GM12878 (cell line): Measurements from ENCODE around the gene HAUS6. TPM values are rescaled to one million over a fixed set of nuclear protein-coding genes. Genes with fewer than 3 reads are reported as not detected.

ENCODE experiments used
- ATAC-seq: fragments of 200-7000 bp; cut with Tn5 transposase; 3 replicates; pipeline ENCODE4 v1.9.1; 2020; ENCODE audit warnings: mild to moderate bottlenecking, moderate library complexity
- BruUV-seq: library from RNA; stranded (reverse); fragments of 400-500 nt; replicated peaks from 2 replicates; lab custom pipeline; 2021; lab: Mats Ljungman, UMichigan
- CTCF ChIA-PET: fragments of 300-600 bp; sonication (Branson Sonifier 250); formaldehyde crosslinking; extraction: SDS; loops from one replicate; lab custom pipeline; 2021; ENCODE audit warnings: inconsistent platforms; lab: Yijun Ruan, JAX
- POLR2A ChIA-PET: fragments of 350-600 bp; formaldehyde crosslinking; extraction: SDS; loops from one replicate; lab custom pipeline; 2021; ENCODE audit warnings: inconsistent platforms; lab: Charles Lee
- RAD21 ChIA-PET: fragments of 300-600 bp; sonication (Branson Sonifier 250); formaldehyde crosslinking; loops from one replicate; lab custom pipeline; 2023; ENCODE audit warnings: antibody characterized with exemption; ENCODE audit not compliant: unreplicated experiment; lab: Charles Lee
- SMC1A ChIA-PET: fragments of 300-600 bp; sonication (Branson Sonifier 250); formaldehyde crosslinking; loops from one replicate; lab custom pipeline; 2023; ENCODE audit not compliant: unreplicated experiment, uncharacterized antibody; lab: Charles Lee
- DNase-seq: peaks from one replicate; pipeline ENCODE4 v3.0.0-alpha.2; 2011; ENCODE audit warnings: low read depth, low spot score
- FAIRE-seq: peaks from 3 replicates; lab custom pipeline; 2011; peaks lifted over from hg19 to GRCh38; lab: Jason Lieb, UNC
- H2AFZ ChIP-seq: 2 replicates; pipeline ENCODE4 v1.6.0; 2011; ENCODE audit warnings: low read depth, low read length, control low read depth; ENCODE audit not compliant: control insufficient read depth
- H3K27ac ChIP-seq: 2 replicates; pipeline ENCODE4 v1.5.1; 2011; ENCODE audit warnings: control low read depth; ENCODE audit not compliant: control insufficient read depth, insufficient read depth
- H3K27me3 ChIP-seq, 2 experiments: replicated peaks in 1 of 2; 2 replicates each; pipeline versions ENCODE4 v1.6.0 to v1.6.1; 2011; ENCODE audit warnings: low read length in 1 of 2; ENCODE audit not compliant: control insufficient read depth in 2 of 2, insufficient read depth in 2 of 2
- H3K36me3 ChIP-seq, 2 experiments: 2 replicates each; pipeline ENCODE4 v1.5.1; 2011; ENCODE audit warnings: low read length in 1 of 2; ENCODE audit not compliant: control insufficient read depth in 2 of 2, insufficient read depth in 2 of 2
- H3K4me1 ChIP-seq: 2 replicates; pipeline ENCODE4 v1.6.1; 2011; ENCODE audit warnings: mild to moderate bottlenecking, low read length, moderate library complexity, mixed read lengths; ENCODE audit not compliant: control insufficient read depth, insufficient read depth
- H3K4me2 ChIP-seq: 2 replicates; pipeline ENCODE4 v1.6.0; 2011; ENCODE audit warnings: control low read depth; ENCODE audit not compliant: control insufficient read depth, insufficient read depth
- H3K4me3 ChIP-seq: fragments of 200-600 bp; sonication (generic); 2 replicates; pipeline ENCODE4 v1.5.1; 2016
- H3K79me2 ChIP-seq: 2 replicates; pipeline ENCODE4 v1.6.0; 2011; ENCODE audit warnings: low read length; ENCODE audit not compliant: control insufficient read depth, insufficient read depth
- H3K9ac ChIP-seq: 2 replicates; pipeline ENCODE4 v1.8.0; 2011; ENCODE audit warnings: low read length, control low read depth, mixed read lengths; ENCODE audit not compliant: control insufficient read depth, insufficient read depth
- H3K9me3 ChIP-seq: replicated peaks from 3 replicates; pipeline ENCODE4 v1.5.1; 2011; ENCODE audit warnings: mild to moderate bottlenecking, low read length; ENCODE audit not compliant: control insufficient read depth, insufficient read depth
- H4K20me1 ChIP-seq: 2 replicates; pipeline ENCODE4 v1.6.0; 2011; ENCODE audit not compliant: control insufficient read depth, insufficient read depth
- CREM ChIP-seq: IDR thresholded peaks from 2 replicates; pipeline ENCODE4 v1.6.1; 2014; ENCODE audit warnings: antibody characterized with exemption, low read depth
- FOXK2 ChIP-seq: fragments of 450-650 bp; IDR thresholded peaks from 2 replicates; pipeline ENCODE4 v1.6.1; 2017; ENCODE audit warnings: mild to moderate bottlenecking, moderate library complexity
- HCFC1 ChIP-seq: fragments of 150-350 bp; IDR thresholded peaks from 2 replicates; pipeline ENCODE4 v1.6.1; 2014; ENCODE audit warnings: low read length
- JUNB ChIP-seq: IDR thresholded peaks from 2 replicates; pipeline ENCODE4 v1.6.1; 2016; ENCODE audit warnings: antibody characterized with exemption, mild to moderate bottlenecking
- KLF5 ChIP-seq: fragments of 450-650 bp; IDR thresholded peaks from 2 replicates; pipeline ENCODE4 v1.6.1; 2014; ENCODE audit warnings: mild to moderate bottlenecking; ENCODE audit not compliant: partially characterized antibody
- MEF2A ChIP-seq: IDR thresholded peaks from 2 replicates; pipeline ENCODE4 v1.6.1; 2011; ENCODE audit warnings: low read depth, mild to moderate bottlenecking, low read length, moderate library complexity; ENCODE audit not compliant: insufficient read depth
- NBN ChIP-seq: fragments of 450-650 bp; IDR thresholded peaks from 2 replicates; pipeline ENCODE4 v1.6.1; 2016
- POLR2AphosphoS2 ChIP-seq: IDR thresholded peaks from 2 replicates; pipeline ENCODE4 v1.6.1; 2011; ENCODE audit warnings: low read depth, mild to moderate bottlenecking, low read length, improper control_type of control experiment, moderate library complexity
- RAD51 ChIP-seq: fragments of 450-650 bp; IDR thresholded peaks from 2 replicates; pipeline ENCODE4 v1.6.1; 2016; ENCODE audit warnings: moderate library complexity, mild to moderate bottlenecking, inconsistent platforms
- SMAD5 ChIP-seq: IDR thresholded peaks from 2 replicates; pipeline ENCODE4 v1.6.1; 2016; ENCODE audit warnings: antibody characterized with exemption, low read depth
- SREBF1 ChIP-seq: IDR thresholded peaks from 2 replicates; pipeline ENCODE4 v1.6.1; 2012; ENCODE audit warnings: mild to moderate bottlenecking, low read length
- STAT1 ChIP-seq: fragments of 450-650 bp; conservative IDR thresholded peaks from 2 replicates; pipeline ENCODE4 v1.6.1; 2014; ENCODE audit warnings: antibody characterized with exemption, mild to moderate bottlenecking
- WRNIP1 ChIP-seq: IDR thresholded peaks from 2 replicates; pipeline ENCODE4 v1.6.1; 2011; ENCODE audit warnings: low read depth, low read length, improper control_type of control experiment, borderline replicate concordance
- ZNF24 ChIP-seq: fragments of 450-650 bp; IDR thresholded peaks from 2 replicates; pipeline ENCODE4 v1.6.1; 2017; ENCODE audit warnings: antibody characterized with exemption, mild to moderate bottlenecking
- WGBS: methylation state at CpG from one replicate; pipeline ENCODE4 v1.1.6; 2016; ENCODE audit warnings: low lambda C conversion rate; ENCODE audit not compliant: insufficient replicate concordance, insufficient coverage; ENCODE audit errors: missing lambda C conversion rate; 5-methylcytosine and 5-hydroxymethylcytosine counted together
- in situ Hi-C: fragments of 300-500 bp; cut with MboI; formaldehyde crosslinking; loops from 9 replicates; pipeline ENCODE4 v1.14.3; 2018; ENCODE audit warnings: mixed read lengths
- intact Hi-C: fragments of 100-400 bp; cut with micrococcal nuclease; formaldehyde crosslinking; loops from one replicate; pipeline ENCODE4 v1.14.2; 2022; ENCODE audit not compliant: unreplicated experiment
- polyA plus RNA-seq, 11 experiments: library from polyadenylated mRNA; depleted of rRNA in 4 of 11; unstranded in 6 of 11; stranded (reverse) in 5 of 11; fragments of >200 nt; fragmentation: Nextera tagmentation in 4 of 11; fragmentation: Illumina TruSeq in 1 of 11; extraction: Ambion mirVana in 4 of 11; extraction: Trizol in 1 of 11; gene quantifications; 1 replicate in 1 of 11; 2 replicates in 10 of 11; pipeline versions ENCODE4 v1.2.1 to v1.2.3, GENCODE V29; 2011 to 2016; ENCODE audit warnings: inconsistent platforms in 2 of 11, missing spikeins in 2 of 11, low read depth in 1 of 11
- total RNA-seq, 4 experiments: library from RNA; depleted of rRNA in 3 of 4; stranded (reverse); fragments of >200 nt in 3 of 4; fragmentation: Illumina TruSeq in 1 of 4; extraction: Trizol in 1 of 4; gene quantifications; 2 replicates each; pipeline versions ENCODE4 v1.2.1 to v1.2.3, GENCODE V29; 2013 to 2021
- TF ChIP-seq, protein P1 (sequence below), 3 experiments: IDR thresholded peaks in 2 of 3; conservative IDR thresholded peaks in 1 of 3; 2 replicates each; pipeline ENCODE4 v1.5.1; 2011; ENCODE audit warnings: low read depth in 3 of 3, low read length in 3 of 3, mild to moderate bottlenecking in 3 of 3, control low read depth in 2 of 3, moderate library complexity in 2 of 3, inconsistent platforms in 1 of 3, mixed read lengths in 1 of 3; ENCODE audit not compliant: control insufficient read depth in 2 of 3, insufficient read depth in 1 of 3; ENCODE audit errors: extremely low read depth in 1 of 3
- TF ChIP-seq, protein P2 (sequence below): fragments of 450-650 bp; IDR thresholded peaks from 2 replicates; pipeline ENCODE4 v1.6.1; 2016; ENCODE audit warnings: mild to moderate bottlenecking

The HAUS6 gene
- total and polyA plus RNA-seq, 10 of the 15 experiments (the other 5 are each of a cell fraction or from before 2014, with no cell fraction given): 7.1 to 26.8 (median 16.0) TPM

DNA sequence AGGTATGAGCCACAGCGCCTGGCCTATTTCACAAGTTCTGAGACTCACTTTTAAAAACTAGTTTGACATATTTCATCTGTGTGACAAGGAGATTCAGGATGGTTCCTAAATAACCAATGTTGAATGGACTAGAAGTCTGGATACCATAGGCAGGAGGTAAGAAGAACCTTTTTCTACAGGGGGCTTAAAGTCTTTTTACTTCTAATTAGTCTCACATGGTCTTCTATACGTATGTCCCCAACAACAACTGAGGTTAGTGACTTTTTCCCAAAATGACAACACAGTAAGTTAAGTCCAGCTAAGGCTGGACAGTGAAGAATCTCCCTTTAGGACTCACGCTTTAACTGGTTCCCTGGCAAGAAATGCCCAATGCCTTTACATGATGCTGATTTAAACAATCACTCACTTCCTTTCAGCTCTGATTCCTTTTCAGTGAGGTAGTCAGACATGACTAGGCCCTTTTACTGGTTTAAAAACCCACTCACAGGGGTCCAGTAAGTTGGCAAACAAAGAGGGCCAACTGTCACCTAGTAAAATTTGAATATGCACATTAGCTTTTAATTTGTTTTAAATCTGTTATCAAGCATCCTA, 12.1 kb upstream of the HAUS6 start:
- Histone ChIP-seq H3K4me1 (no peaks in the 10 kb centered on the region), H3K4me2 (no peak overlapping the region), H2AFZ (no peak overlapping the region), H3K9me3 (no peaks in the 10 kb centered on the region), H3K27ac (no peak overlapping the region), H3K4me3 (no peak overlapping the region), H4K20me1 (no peaks in the 10 kb centered on the region), H3K27me3 (no peaks in the 10 kb centered on the region), H3K36me3 (peaks cover 5 to 27% of the 10 kb centered on the region in 2 experiments), H3K9ac (no peak overlapping the region), H3K79me2 (no peaks in the 10 kb centered on the region)
- no TSS peak for BruUV-seq
- no peak for ATAC-seq
- RAD21 ChIA-PET: no interaction called here
- POLR2A ChIA-PET: interaction anchor here (0.5 to 1.8 kb wide), 2 partner anchors 9 to 29 kb away, joined by 4 to 5 read pairs; no protein-coding TSS in a partner anchor
- no peak for FAIRE-seq
- in situ Hi-C loops (no loop called here), intact Hi-C loops (no loop called here)
- TF ChIP-seq ZNF24: no peak
- no peak for TF ChIP-seq MEF2A
- TF ChIP-seq SMAD5: no peak
- TF ChIP-seq NBN: no peak
- TF ChIP-seq JUNB: no peak
- no peak for TF ChIP-seq RAD51
- TF ChIP-seq, protein P1, sequence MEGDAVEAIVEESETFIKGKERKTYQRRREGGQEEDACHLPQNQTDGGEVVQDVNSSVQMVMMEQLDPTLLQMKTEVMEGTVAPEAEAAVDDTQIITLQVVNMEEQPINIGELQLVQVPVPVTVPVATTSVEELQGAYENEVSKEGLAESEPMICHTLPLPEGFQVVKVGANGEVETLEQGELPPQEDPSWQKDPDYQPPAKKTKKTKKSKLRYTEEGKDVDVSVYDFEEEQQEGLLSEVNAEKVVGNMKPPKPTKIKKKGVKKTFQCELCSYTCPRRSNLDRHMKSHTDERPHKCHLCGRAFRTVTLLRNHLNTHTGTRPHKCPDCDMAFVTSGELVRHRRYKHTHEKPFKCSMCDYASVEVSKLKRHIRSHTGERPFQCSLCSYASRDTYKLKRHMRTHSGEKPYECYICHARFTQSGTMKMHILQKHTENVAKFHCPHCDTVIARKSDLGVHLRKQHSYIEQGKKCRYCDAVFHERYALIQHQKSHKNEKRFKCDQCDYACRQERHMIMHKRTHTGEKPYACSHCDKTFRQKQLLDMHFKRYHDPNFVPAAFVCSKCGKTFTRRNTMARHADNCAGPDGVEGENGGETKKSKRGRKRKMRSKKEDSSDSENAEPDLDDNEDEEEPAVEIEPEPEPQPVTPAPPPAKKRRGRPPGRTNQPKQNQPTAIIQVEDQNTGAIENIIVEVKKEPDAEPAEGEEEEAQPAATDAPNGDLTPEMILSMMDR (IDR thresholded peaks at IDR 0.05 in 2 of 3, conservative IDR thresholded peaks at IDR 0.05 in 1 of 3; ENCODE audit: control insufficient read depth in 2 of 3, extremely low read depth in 1 of 3, insufficient read depth in 1 of 3, low read depth in 3 of 3, low read length in 3 of 3): no peak
- TF ChIP-seq HCFC1: no peak
- TF ChIP-seq CREM: no peak
- no peak for TF ChIP-seq WRNIP1
- no peak for TF ChIP-seq POLR2AphosphoS2
- no peak for TF ChIP-seq KLF5
- no peak for TF ChIP-seq STAT1
- TF ChIP-seq FOXK2: no peak
- TF ChIP-seq, protein P2, sequence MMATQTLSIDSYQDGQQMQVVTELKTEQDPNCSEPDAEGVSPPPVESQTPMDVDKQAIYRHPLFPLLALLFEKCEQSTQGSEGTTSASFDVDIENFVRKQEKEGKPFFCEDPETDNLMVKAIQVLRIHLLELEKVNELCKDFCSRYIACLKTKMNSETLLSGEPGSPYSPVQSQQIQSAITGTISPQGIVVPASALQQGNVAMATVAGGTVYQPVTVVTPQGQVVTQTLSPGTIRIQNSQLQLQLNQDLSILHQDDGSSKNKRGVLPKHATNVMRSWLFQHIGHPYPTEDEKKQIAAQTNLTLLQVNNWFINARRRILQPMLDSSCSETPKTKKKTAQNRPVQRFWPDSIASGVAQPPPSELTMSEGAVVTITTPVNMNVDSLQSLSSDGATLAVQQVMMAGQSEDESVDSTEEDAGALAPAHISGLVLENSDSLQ: no peak
- TF ChIP-seq SREBF1: no peak
- CTCF ChIA-PET: interaction anchor here (1.5 kb wide), 2 partner anchors 12 to 28 kb away, joined by 3 to 4 read pairs; no protein-coding TSS in a partner anchor
- WGBS: 98% methylated on average over 3 of the region's 3 CpGs
- DNase-seq: no peak
- SMC1A ChIA-PET: interaction anchor here (0.6 to 1.2 kb wide), 2 partner anchors 14 to 118 kb away, joined by 3 to 4 read pairs; no protein-coding TSS in a partner anchor
